ENCODE measurements around the gene RAB5B. TPM values are rescaled to one million over a fixed set of nuclear protein-coding genes. Genes with fewer than 3 reads are reported as not detected.
A peak's percentile ranks its signal among the peaks of the same experiment; 100 is the strongest.

Gene RAB5B
- total and polyA plus RNA-seq, 7 experiments from 2014 or later: 45.2 to 109 (median 69.6) TPM

DNA sequence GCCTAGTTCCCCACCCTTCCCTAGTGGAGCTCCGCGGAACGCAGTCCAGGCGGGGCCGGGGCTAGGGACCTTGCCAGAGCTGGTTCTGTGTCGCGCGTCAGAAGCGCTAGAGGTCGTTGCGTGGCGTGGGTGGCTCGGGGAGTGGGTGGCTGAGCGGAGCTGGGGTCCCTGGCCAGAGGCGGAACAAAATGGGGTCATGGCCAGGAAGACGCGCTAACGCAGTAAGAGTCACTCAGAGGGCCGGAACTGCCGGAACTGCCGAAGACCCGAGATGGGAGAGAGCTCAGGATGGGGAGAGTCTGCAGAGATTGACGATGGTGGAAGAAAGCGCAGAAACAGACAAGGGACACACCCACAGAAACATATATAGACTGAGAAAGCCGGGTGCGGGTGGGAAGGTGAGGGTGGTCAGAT is 38.1 kb upstream of the RAB5B start:
- intact Hi-C loops (cut with micrococcal nuclease): no loop called here
- H3K4me1 ChIP-seq (ENCODE audit: control insufficient read depth in 2 of 2, insufficient read depth in 2 of 2, low read length in 2 of 2): peaks cover 42 to 67% of the 10 kb centered on the region in 2 donors
- POLR2A ChIA-PET: interaction anchor here (0.9 to 27.1 kb wide), 14 partner anchors 3 to 206 kb away, joined by 3 to 728 read pairs (median 4); partner anchors contain the start of genes DGKA, DNAJC14, ORMDL2 and PYM1
- H3K4me1 Mint-ChIP-seq: peaks cover 63 to 78% (median 74%) of the 10 kb centered on the region in 7 donors
- ATAC-seq (no peak), DNase-seq (peak in 5 of 9 donors; percentile 18 to 57 (median 33))
- peak overlapping the region; percentile 96 to 100 (median 98) for H3K4me3 Mint-ChIP-seq
- H3K27ac ChIP-seq (ENCODE audit: low read depth, low read length): peak overlapping the region; percentile 90
- CTCF ChIA-PET: interaction anchor here (0.7 to 4.6 kb wide), 6 partner anchors 9 to 197 kb away, joined by 3 to 32 read pairs (median 10); partner anchors contain the start of genes DNAJC14 and PYM1
- peak overlapping the region; percentile 86 to 100 (median 97) for H3K27ac Mint-ChIP-seq
- H3K9me3 ChIP-seq (ENCODE audit: control insufficient read depth in 2 of 3, low read length in 3 of 3): no peaks in the 10 kb centered on the region
- H3K27me3 ChIP-seq (ENCODE audit: control insufficient read depth in 2 of 2, insufficient read depth in 2 of 2, low read length in 2 of 2): no peaks in the 10 kb centered on the region
- H3K36me3 ChIP-seq (ENCODE audit: control insufficient read depth in 2 of 3, insufficient read depth in 3 of 3, low read length in 3 of 3): peaks cover 11 to 61% (median 26%) of the 10 kb centered on the region in 3 experiments
- peak overlapping the region; percentile 82 for H3K4me3 ChIP-seq (ENCODE audit: low read length)
- H3K36me3 Mint-ChIP-seq: peaks cover 15 to 80% (median 71%) of the 10 kb centered on the region in 5 donors
- H3K9me3 Mint-ChIP-seq: peaks cover 0 to 8% (median 0%) of the 10 kb centered on the region in 11 donors
- H3K27me3 Mint-ChIP-seq: no peaks in the 10 kb centered on the region

DNA sequence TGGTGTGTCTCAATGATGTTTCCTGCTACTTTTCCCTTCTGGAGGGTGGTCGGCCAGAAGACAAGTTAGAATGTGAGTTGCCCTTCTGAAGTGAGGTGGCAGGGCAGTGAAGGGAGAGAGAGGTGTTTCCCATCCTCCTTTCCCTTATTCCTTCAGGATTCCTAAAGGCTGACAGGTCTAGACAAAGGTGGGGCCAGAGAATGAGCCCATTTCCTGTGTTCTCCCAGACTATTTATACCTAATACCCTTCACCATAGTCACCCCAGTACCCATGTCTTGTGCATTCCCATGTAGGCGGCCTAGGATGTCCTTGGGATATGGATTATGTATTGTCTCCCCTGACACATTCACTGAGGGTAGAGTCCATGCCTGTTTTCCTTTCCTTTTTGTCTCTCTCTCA is 35.9 kb upstream of the RAB5B start:
- ATAC-seq (no peak), DNase-seq (no peak)
- Mint-ChIP-seq H3K36me3 (peaks cover 16 to 83% (median 75%) of the 10 kb centered on the region in 5 donors), H3K4me3 (peak overlapping the region in 8 of 10 donors; percentile 17 to 100 (median 80)), H3K9me3 (peaks cover 0 to 2% (median 0%) of the 10 kb centered on the region in 11 donors), H3K27me3 (no peaks in the 10 kb centered on the region), H3K4me1 (peaks cover 70 to 97% (median 94%) of the 10 kb centered on the region in 7 donors), H3K27ac (peak overlapping the region; percentile 84 to 100 (median 97))
- H3K4me1 ChIP-seq (ENCODE audit: control insufficient read depth in 2 of 2, insufficient read depth in 2 of 2, low read length in 2 of 2): peaks cover 38 to 79% of the 10 kb centered on the region in 2 donors
- peaks cover 29 to 71% (median 46%) of the 10 kb centered on the region in 3 experiments for H3K36me3 ChIP-seq (ENCODE audit: control insufficient read depth in 2 of 3, insufficient read depth in 3 of 3, low read length in 3 of 3)
- POLR2A ChIA-PET: interaction anchor here (0.6 to 27.1 kb wide), 11 partner anchors 6 to 754 kb away, joined by 3 to 728 read pairs (median 20); partner anchors contain the start of genes DGKA, DNAJC14, ORMDL2 and PA2G4
- H3K4me3 ChIP-seq (ENCODE audit: low read length): no peak overlapping the region
- no peaks in the 10 kb centered on the region for H3K27me3 ChIP-seq (ENCODE audit: control insufficient read depth in 2 of 2, insufficient read depth in 2 of 2, low read length in 2 of 2)
- CTCF ChIA-PET: interaction anchor here (0.9 to 5.0 kb wide), 5 partner anchors 11 to 199 kb away, joined by 4 to 51 read pairs (median 12); partner anchors contain the start of genes ORMDL2, PYM1 and SARNP
- intact Hi-C loops (cut with micrococcal nuclease): no loop called here
- peak overlapping the region; percentile 90 for H3K27ac ChIP-seq (ENCODE audit: low read depth, low read length)
- H3K9me3 ChIP-seq (ENCODE audit: control insufficient read depth in 2 of 3, low read length in 3 of 3): no peaks in the 10 kb centered on the region

DNA sequence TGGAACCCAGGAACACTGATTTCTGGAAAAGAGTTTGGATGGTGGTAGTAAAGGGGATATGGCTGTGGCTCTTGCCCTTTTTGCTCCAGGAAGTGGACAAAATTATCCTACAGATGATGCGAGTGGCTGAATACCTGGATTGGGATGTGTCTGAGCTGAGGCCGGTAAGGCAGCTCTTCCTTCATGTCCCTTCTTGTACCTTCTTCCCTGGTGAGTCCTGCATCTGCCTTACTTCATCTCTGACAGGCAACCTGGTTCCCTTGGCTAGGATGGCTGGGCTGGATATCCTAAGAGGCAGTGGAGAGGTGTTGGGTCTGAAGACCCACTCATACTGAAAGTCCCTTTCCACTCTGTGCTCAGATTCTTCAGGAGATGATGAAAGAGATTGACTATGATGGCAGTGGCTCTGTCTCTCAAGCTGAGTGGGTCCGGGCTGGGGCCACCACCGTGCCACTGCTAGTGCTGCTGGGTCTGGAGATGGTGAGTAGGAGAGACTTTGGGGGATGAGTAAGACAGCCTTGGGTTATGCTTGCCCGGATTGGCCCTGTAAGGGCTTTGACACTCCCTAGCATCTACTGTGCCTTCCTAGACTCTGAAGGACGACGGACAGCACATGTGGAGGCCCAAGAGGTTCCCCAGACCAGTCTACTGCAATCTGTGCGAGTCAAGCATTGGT is 34.9 kb upstream of the RAB5B start:
- ATAC-seq (no peak), DNase-seq (no peak)
- Mint-ChIP-seq H3K27me3 (no peaks in the 10 kb centered on the region), H3K4me3 (peak overlapping the region; percentile 5 to 100 (median 52)), H3K27ac (peak overlapping the region; percentile 84 to 100 (median 97)), H3K9me3 (no peaks in the 10 kb centered on the region), H3K36me3 (peaks cover 16 to 85% (median 70%) of the 10 kb centered on the region in 5 donors), H3K4me1 (peaks cover 72 to 100% (median 94%) of the 10 kb centered on the region in 7 donors)
- Histone ChIP-seq H3K4me3 (ENCODE audit: low read length) (no peak overlapping the region), H3K36me3 (ENCODE audit: control insufficient read depth in 2 of 3, insufficient read depth in 3 of 3, low read length in 3 of 3) (peaks cover 31 to 80% (median 49%) of the 10 kb centered on the region in 3 experiments), H3K27me3 (ENCODE audit: control insufficient read depth in 2 of 2, insufficient read depth in 2 of 2, low read length in 2 of 2) (no peaks in the 10 kb centered on the region), H3K9me3 (ENCODE audit: control insufficient read depth in 2 of 3, low read length in 3 of 3) (no peaks in the 10 kb centered on the region), H3K27ac (ENCODE audit: low read depth, low read length) (peak overlapping the region; percentile 64), H3K4me1 (ENCODE audit: control insufficient read depth in 2 of 2, insufficient read depth in 2 of 2, low read length in 2 of 2) (peaks cover 29 to 73% of the 10 kb centered on the region in 2 donors)
- ChIA-PET CTCF (interaction anchor here (0.5 to 5.0 kb wide), 16 partner anchors 9 to 292 kb away, joined by 3 to 51 read pairs (median 4); partner anchors contain the start of genes ORMDL2, PYM1, RAB5B and SARNP), POLR2A (interaction anchor here (0.8 to 27.1 kb wide), 14 partner anchors 7 to 200 kb away, joined by 3 to 728 read pairs (median 7); partner anchors contain the start of genes DGKA, DNAJC14, GDF11 and ORMDL2)
- intact Hi-C loops (cut with micrococcal nuclease): no loop called here

DNA sequence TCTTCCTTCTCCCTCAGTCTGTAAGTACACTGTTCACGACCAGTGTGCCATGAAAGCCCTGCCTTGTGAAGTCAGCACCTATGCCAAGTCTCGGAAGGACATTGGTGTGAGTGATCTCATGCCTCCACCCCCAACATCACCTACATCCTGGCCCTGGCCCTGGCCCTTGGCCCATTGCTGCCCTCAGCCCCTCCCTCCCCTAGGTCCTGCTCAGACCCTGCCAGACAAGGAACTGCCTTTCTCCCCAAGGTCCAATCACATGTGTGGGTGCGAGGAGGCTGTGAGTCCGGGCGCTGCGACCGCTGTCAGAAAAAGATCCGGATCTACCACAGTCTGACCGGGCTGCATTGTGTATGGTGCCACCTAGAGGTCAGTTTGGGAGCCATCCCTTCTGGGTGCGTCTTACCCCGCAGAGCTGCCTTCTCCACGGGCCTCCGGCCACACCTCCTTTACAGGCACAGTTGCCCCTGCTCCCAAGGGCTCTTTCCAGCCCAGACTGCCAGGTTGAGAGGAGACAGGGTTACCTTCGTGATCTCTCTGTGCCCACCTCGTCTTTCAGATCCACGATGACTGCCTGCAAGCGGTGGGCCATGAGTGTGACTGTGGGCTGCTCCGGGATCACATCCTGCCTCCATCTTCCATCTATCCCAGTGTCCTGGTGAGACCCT is 33.7 kb upstream of the RAB5B start:
- intact Hi-C loops (cut with micrococcal nuclease): loop anchor here (1.0 to 2.0 kb wide), 9 partner anchors 9 to 202 kb away; partner anchors contain the start of genes SARNP (in 2 of the 2), DGKA (in 1 of the 2), DNAJC14 (in 1 of the 2) and PYM1 (in 1 of the 2)
- Histone ChIP-seq H3K27me3 (ENCODE audit: control insufficient read depth in 2 of 2, insufficient read depth in 2 of 2, low read length in 2 of 2) (no peaks in the 10 kb centered on the region), H3K27ac (ENCODE audit: low read depth, low read length) (peak overlapping the region; percentile 64), H3K4me3 (ENCODE audit: low read length) (no peak overlapping the region), H3K4me1 (ENCODE audit: control insufficient read depth in 2 of 2, insufficient read depth in 2 of 2, low read length in 2 of 2) (peaks cover 16 to 63% of the 10 kb centered on the region in 2 donors), H3K9me3 (ENCODE audit: control insufficient read depth in 2 of 3, low read length in 3 of 3) (no peaks in the 10 kb centered on the region), H3K36me3 (ENCODE audit: control insufficient read depth in 2 of 3, insufficient read depth in 3 of 3, low read length in 3 of 3) (peaks cover 35 to 87% (median 55%) of the 10 kb centered on the region in 3 experiments)
- peak; percentile 98 for ATAC-seq
- peak; percentile 62 to 88 (median 82) for DNase-seq
- H3K27me3 Mint-ChIP-seq: no peaks in the 10 kb centered on the region
- CTCF ChIA-PET: interaction anchor here (0.7 to 5.0 kb wide), 19 partner anchors 8 to 201 kb away, joined by 3 to 51 read pairs (median 4); partner anchors contain the start of genes ORMDL2, PYM1, RAB5B and SARNP
- peak overlapping the region; percentile 55 to 100 (median 97) for H3K27ac Mint-ChIP-seq
- H3K36me3 Mint-ChIP-seq: peaks cover 20 to 83% (median 65%) of the 10 kb centered on the region in 5 donors
- peak overlapping the region; percentile 57 to 99 (median 72) for H3K4me3 Mint-ChIP-seq
- POLR2A ChIA-PET: interaction anchor here (0.6 to 27.1 kb wide), 13 partner anchors 7 to 201 kb away, joined by 3 to 728 read pairs (median 9); partner anchors contain the start of genes DGKA, DNAJC14, ORMDL2 and PYM1
- peaks cover 65 to 98% (median 93%) of the 10 kb centered on the region in 7 donors for H3K4me1 Mint-ChIP-seq
- H3K9me3 Mint-ChIP-seq: no peaks in the 10 kb centered on the region

DNA sequence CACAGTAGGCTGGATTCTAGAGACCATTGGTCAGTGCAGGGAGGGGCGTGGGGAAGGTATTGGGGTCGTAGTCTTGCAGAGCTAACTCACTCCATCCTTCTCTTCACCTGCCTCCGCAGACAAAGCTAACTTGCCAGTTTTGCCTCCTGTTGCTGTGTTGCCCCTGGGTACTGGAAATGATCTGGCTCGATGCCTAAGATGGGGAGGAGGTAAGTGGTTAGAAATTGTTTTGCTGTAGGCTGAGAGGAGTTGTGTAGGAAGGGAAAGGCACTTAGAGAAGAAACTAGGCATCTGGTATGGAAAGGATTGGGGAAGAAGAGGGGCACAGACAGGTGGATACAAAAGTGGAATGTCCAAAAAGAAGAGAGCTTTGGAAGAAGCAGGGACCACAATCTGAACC is 31.8 kb upstream of the RAB5B start:
- H3K36me3 Mint-ChIP-seq: peaks cover 23 to 77% (median 60%) of the 10 kb centered on the region in 5 donors
- peak overlapping the region; percentile 64 for H3K27ac ChIP-seq (ENCODE audit: low read depth, low read length)

More for the DNA sequence above, 31.8 kb upstream of the RAB5B start:
- CTCF ChIA-PET: interaction anchor here (5.0 kb wide), 1 partner anchor 123 kb away, joined by 43 read pairs; the partner anchor contains the start of genes ORMDL2 and SARNP
- Histone ChIP-seq H3K4me3 (ENCODE audit: low read length) (no peak overlapping the region), H3K36me3 (ENCODE audit: control insufficient read depth in 2 of 3, insufficient read depth in 3 of 3, low read length in 3 of 3) (peaks cover 41 to 97% (median 54%) of the 10 kb centered on the region in 3 experiments), H3K9me3 (ENCODE audit: control insufficient read depth in 2 of 3, low read length in 3 of 3) (no peaks in the 10 kb centered on the region), H3K27me3 (ENCODE audit: control insufficient read depth in 2 of 2, insufficient read depth in 2 of 2, low read length in 2 of 2) (no peaks in the 10 kb centered on the region), H3K4me1 (ENCODE audit: control insufficient read depth in 2 of 2, insufficient read depth in 2 of 2, low read length in 2 of 2) (peaks cover 3 to 49% of the 10 kb centered on the region in 2 donors)
- intact Hi-C loops (cut with micrococcal nuclease): no loop called here
- Mint-ChIP-seq H3K4me1 (peaks cover 48 to 96% (median 91%) of the 10 kb centered on the region in 7 donors), H3K27ac (peak overlapping the region; percentile 7 to 100 (median 92)), H3K4me3 (peak overlapping the region in 4 of 10 donors; percentile 28 to 63 (median 54)), H3K27me3 (no peaks in the 10 kb centered on the region), H3K9me3 (no peaks in the 10 kb centered on the region)
- no peak for ATAC-seq
- POLR2A ChIA-PET: interaction anchor here (1.3 to 27.1 kb wide), 4 partner anchors 5 to 203 kb away, joined by 5 to 728 read pairs (median 382); partner anchors contain the start of genes DGKA, ORMDL2, PYM1 and SARNP
- no peak for DNase-seq

Data from naive thymus-derived CD4-positive, alpha-beta T cell (primary cell).